Body of pancreas (tissue), 4 donors: ENCODE data around the gene POLA1. TPM values are rescaled to one million over a fixed set of nuclear protein-coding genes. Genes with fewer than 3 reads are reported as not detected.

Experiments used
- ATAC-seq: fragments of 150-250 bp; one replicate; pipeline ENCODE4 v1.9.1; 2016
- DNase-seq, 4 donors: peaks; one replicate each; pipeline ENCODE4 v3.0.0-alpha.2; 2019
- H3K27ac ChIP-seq, 4 donors: fragments of 200-600 bp; sonication (generic); 1 replicate in 3 of 4; 2 replicates in 1 of 4; pipeline versions ENCODE4 v1.5.1 to v1.6.1; 2016 to 2019; ENCODE audit warnings: mild to moderate bottlenecking in 1 of 4, mixed read lengths in 1 of 4, moderate library complexity in 1 of 4
- H3K27me3 ChIP-seq, 2 donors: fragments of 200-600 bp; sonication (generic); one replicate each; pipeline ENCODE4 v1.6.0; 2016; ENCODE audit warnings: mild to moderate bottlenecking in 1 of 2
- H3K36me3 ChIP-seq, 2 donors: fragments of 200-600 bp; sonication (generic); replicated peaks in 1 of 2; 2 replicates each; pipeline ENCODE4 v1.5.1; 2016; ENCODE audit warnings: low read depth in 2 of 2; ENCODE audit not compliant: insufficient read depth in 1 of 2
- H3K4me1 ChIP-seq: fragments of 200-600 bp; sonication (generic); one replicate; pipeline ENCODE4 v1.6.0; 2016
- H3K4me3 ChIP-seq, 2 donors: fragments of 200-600 bp; sonication (generic); 1 replicate in 1 of 2; 2 replicates in 1 of 2; pipeline ENCODE4 v1.5.1; 2016 to 2019
- H3K9me3 ChIP-seq, 3 donors: fragments of 200-600 bp; sonication (generic); 1 replicate in 2 of 3; 2 replicates in 1 of 3; pipeline ENCODE4 v1.5.1; 2016
- CTCF ChIP-seq, 7 experiments: fragments of 450-650 bp in 4 of 7; fragments of 200-600 bp in 3 of 7; sonication (generic) in 3 of 7; IDR thresholded peaks; one replicate each; pipeline ENCODE4 v1.5.1; 2016 to 2019; ENCODE audit warnings: antibody characterized with exemption in 7 of 7
- POLR2A ChIP-seq, 3 donors: fragments of 450-650 bp; IDR thresholded peaks; one replicate each; pipeline ENCODE4 v1.6.1; 2016; ENCODE audit warnings: antibody characterized with exemption in 3 of 3, mild to moderate bottlenecking in 2 of 3
- WGBS, 2 donors: methylation state at CpG; one replicate each; pipeline ENCODE4 v1.1.5; 2017; 5-methylcytosine and 5-hydroxymethylcytosine counted together
- intact Hi-C: fragments of 100-400 bp; cut with DNase I; formaldehyde crosslinking; loops from one replicate; pipeline ENCODE4 v1.15.1; 2023
- total RNA-seq, 2 donors: library from RNA; depleted of rRNA; stranded (reverse); fragments of >200 nt; gene quantifications; one replicate each; pipeline ENCODE4 v1.1.0, GENCODE V29; 2016

The POLA1 gene
- total RNA-seq, 2 donors from 2014 or later: 5.7 to 9.9 TPM

DNA sequence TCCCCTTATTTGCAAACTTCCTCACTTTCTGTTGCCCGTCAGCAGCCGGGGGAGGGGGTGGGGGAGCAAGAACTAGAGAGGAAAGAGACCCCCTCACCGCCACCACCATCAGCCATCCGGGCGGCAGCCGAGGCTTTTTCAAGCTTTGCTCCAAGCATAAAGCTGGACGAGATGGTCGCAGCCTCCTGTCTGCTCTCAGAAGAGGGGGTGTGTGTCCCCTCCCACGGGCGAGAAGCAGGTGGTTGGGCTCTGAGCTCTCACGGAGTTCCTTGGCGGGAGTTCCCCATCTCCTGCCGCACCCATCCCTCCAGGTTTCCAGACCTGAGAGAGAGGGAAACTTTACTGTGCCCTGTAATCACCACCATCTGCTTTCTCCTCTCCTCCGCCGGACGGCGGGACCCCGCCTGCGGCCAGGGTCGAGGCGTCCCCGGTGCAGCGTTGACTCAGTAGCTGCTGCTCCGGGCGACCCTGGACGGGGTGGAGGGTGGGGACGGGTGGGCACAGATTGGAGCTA lies 326.7 kb downstream of the POLA1 start:
- Histone ChIP-seq H3K9me3 (no peaks in the 10 kb centered on the region), H3K4me1 (peaks cover 12% of the 10 kb centered on the region), H3K36me3 (no peaks in the 10 kb centered on the region), H3K27ac (no peak overlapping the region), H3K4me3 (no peak overlapping the region), H3K27me3 (peaks cover 0 to 16% of the 10 kb centered on the region in 2 donors)
- ATAC-seq: no peak
- DNase-seq: no peak
- TF ChIP-seq POLR2A (IDR thresholded peaks at IDR 0.05): no peak
- no peak for TF ChIP-seq CTCF (IDR thresholded peaks at IDR 0.05)
- WGBS, 2 donors: 0% methylated on average over 22 of the region's 27 CpGs; no CpG with 5 or more reads in 1 of the 2 donors
- intact Hi-C loops: no loop called here

DNA sequence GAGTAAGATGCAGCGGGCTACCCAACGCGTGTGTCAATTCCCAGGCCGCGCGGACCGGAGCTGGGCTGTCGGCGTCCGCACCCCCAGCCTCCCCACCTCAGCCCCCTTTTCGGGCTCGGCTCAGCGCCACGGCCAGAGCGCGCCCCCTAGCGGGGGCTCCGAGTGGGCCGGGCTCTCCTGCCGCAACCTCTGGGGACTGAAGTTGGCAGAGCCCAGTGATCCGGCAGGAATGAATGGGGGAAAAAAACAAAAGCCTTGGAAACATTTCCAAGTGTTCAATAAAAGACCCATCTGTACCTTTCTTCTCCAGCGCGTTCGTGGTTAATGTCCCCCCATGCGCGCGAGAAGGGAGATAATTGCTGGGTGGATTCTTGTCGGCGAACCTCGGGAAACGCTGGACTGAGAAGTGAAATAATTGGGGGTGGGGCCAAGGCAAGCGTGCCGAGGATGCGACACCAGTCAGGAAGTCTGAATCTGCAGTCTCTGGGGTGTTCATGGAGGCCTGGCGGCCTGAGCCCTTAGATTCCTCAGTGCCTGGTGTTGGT lies 327.3 kb downstream of the POLA1 start:
- H3K27ac ChIP-seq: no peak overlapping the region
- intact Hi-C loops: no loop called here
- H3K4me3 ChIP-seq: no peak overlapping the region
- ATAC-seq (no peak), DNase-seq (no peak)
- no peaks in the 10 kb centered on the region for H3K9me3 ChIP-seq
- H3K4me1 ChIP-seq: peaks cover 12% of the 10 kb centered on the region
- no peaks in the 10 kb centered on the region for H3K36me3 ChIP-seq
- 0 to 2% methylated on average over 13 to 33 of the region's 35 CpGs for WGBS, 2 donors
- no peak for TF ChIP-seq POLR2A (IDR thresholded peaks at IDR 0.05)
- TF ChIP-seq CTCF (IDR thresholded peaks at IDR 0.05): peak; percentile 23 to 42 (median 32)
- peaks cover 0 to 15% of the 10 kb centered on the region in 2 donors for H3K27me3 ChIP-seq

GRCh38 chrX:25022499-25023325 lies 329.0 kb downstream of the POLA1 start:
- DNase-seq (no peak), ATAC-seq (no peak)
- peaks cover 12% of the 10 kb centered on the region for H3K4me1 ChIP-seq
- H3K27ac ChIP-seq: no peak overlapping the region
- H3K4me3 ChIP-seq: no peak overlapping the region
- H3K36me3 ChIP-seq: no peaks in the 10 kb centered on the region
- TF ChIP-seq POLR2A (IDR thresholded peaks at IDR 0.05) (no peak), CTCF (IDR thresholded peaks at IDR 0.05) (no peak)
- intact Hi-C loops: no loop called here
- 9 to 11% methylated on average over 9 to 23 of the region's 59 CpGs for WGBS, 2 donors
- no peaks in the 10 kb centered on the region for H3K9me3 ChIP-seq
- H3K27me3 ChIP-seq: peaks cover 0 to 12% of the 10 kb centered on the region in 2 donors

- Histone ChIP-seq H3K4me3 (no peak overlapping the region), H3K36me3 (no peaks in the 10 kb centered on the region), H3K27me3 (peaks cover 0 to 12% of the 10 kb centered on the region in 2 donors), H3K27ac (no peak overlapping the region), H3K4me1 (peaks cover 12% of the 10 kb centered on the region), H3K9me3 (no peaks in the 10 kb centered on the region)
- ATAC-seq (no peak), DNase-seq (no peak)
- intact Hi-C loops: no loop called here
- no peak for TF ChIP-seq POLR2A (IDR thresholded peaks at IDR 0.05)
- no peak for TF ChIP-seq CTCF (IDR thresholded peaks at IDR 0.05)
- 24 to 25% methylated on average over 1 of the region's 1 CpG for WGBS, 2 donors
These were observed 330.2 kb downstream of the POLA1 start for GRCh38 chrX:25023908-25024307.
